ENCODE results near the gene ACVR2B. TPM values are rescaled to one million over a fixed set of nuclear protein-coding genes. Genes with fewer than 3 reads are reported as not detected.

ACVR2B gene
- total RNA-seq, 2 experiments from 2014 or later: 7.0 to 7.6 TPM

DNA sequence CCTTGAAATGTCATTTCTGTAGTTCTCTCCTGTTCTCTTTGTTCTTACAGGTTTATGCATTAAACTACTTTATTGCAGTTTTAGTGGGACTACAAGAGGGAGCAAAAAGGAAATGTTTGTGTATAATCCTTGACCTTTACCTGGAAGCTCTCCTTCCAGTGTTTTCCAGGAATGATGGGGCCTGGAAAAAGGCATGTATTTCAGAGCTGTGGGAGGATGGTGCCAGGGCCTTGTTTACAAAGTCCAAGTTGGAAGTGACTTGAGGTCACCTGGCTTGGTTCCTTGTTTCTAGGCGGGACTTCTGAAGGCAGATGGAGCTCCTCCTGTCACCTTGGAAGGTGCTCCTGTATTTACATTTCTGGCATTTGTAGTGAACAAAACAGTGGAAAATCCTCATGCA lies 15.1 kb downstream of the ACVR2B start:
- no peaks in the 10 kb centered on the region for H3K27me3 Mint-ChIP-seq
- peaks cover 23% of the 10 kb centered on the region for H3K9me3 Mint-ChIP-seq
- no peak overlapping the region for H3K4me3 Mint-ChIP-seq
- ChIA-PET POLR2A (no interaction called here), CTCF (interaction anchor here (1.4 kb wide), 2 partner anchors 12 to 122 kb away, joined by 6 read pairs; partner anchors contain the start of gene XYLB)
- no peaks in the 10 kb centered on the region for H3K4me1 Mint-ChIP-seq
- no peak overlapping the region for H3K27ac Mint-ChIP-seq
- DNase-seq: no peak
- peaks cover 16% of the 10 kb centered on the region for H3K36me3 Mint-ChIP-seq (ENCODE audit: low read depth)

DNA sequence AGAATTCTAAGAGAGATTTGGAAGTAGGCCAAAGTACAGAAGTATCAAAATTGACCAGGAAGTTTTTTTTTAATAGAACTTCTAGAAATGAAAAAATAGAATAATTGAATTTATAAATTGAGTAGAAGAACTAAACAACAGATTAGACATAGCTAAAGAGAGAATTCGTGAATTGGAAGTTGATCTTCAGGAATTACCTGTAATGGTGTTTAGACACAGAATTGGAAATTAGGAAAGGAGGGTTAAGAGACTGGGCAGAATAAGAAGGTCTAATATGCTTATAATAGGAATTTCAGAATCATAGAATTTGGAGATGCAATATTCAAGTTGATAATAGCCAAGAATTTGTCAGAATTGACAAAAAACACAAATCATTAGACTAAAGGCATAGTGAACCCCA lies 16.2 kb downstream of the ACVR2B start:
- H3K4me3 Mint-ChIP-seq: no peak overlapping the region

DNA sequence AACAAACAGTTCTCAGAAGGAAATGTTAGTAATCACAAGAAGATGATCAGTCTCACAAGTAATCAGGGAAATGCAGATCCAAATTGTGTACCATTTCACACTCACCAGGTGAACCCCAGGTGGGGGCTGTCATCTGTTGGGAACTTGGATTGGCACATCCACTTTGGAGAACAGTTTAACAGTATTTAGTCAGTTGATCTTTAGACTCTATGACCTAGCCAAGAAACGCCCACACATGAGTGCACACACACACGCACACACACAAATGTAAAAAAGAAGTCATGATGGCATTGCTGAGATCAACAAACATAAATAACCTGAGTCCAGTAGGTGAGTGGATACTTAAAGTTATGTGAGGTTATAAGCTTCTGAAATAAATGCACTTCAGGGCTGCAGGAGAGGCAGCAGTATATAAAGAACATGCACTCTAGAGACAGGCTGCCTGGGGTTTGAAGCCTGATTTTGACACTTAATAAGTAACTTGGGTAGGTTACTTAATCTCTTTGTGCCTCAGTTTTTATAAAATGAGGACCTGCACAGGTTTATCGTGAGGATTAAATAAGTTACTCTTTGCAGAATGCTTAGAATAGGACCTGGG lies 17.7 kb downstream of the ACVR2B start:
- DNase-seq: no peak
- H3K27ac Mint-ChIP-seq: no peak overlapping the region
- ChIA-PET POLR2A (no interaction called here), CTCF (interaction anchor here (1.0 kb wide), 1 partner anchor 14 kb away, joined by 3 read pairs; no protein-coding TSS in a partner anchor)
- peaks cover 20% of the 10 kb centered on the region for H3K9me3 Mint-ChIP-seq
- H3K4me3 Mint-ChIP-seq: no peak overlapping the region
- no peaks in the 10 kb centered on the region for H3K4me1 Mint-ChIP-seq
- H3K27me3 Mint-ChIP-seq: no peaks in the 10 kb centered on the region
- peaks cover 16% of the 10 kb centered on the region for H3K36me3 Mint-ChIP-seq (ENCODE audit: low read depth)

More for the DNA sequence above, 16.2 kb downstream of the ACVR2B start:
- Mint-ChIP-seq H3K9me3 (peaks cover 23% of the 10 kb centered on the region), H3K36me3 (ENCODE audit: low read depth) (peaks cover 16% of the 10 kb centered on the region), H3K27ac (no peak overlapping the region), H3K4me1 (no peaks in the 10 kb centered on the region), H3K27me3 (no peaks in the 10 kb centered on the region)
- CTCF ChIA-PET: interaction anchor here (1.4 kb wide), 2 partner anchors 11 to 123 kb away, joined by 6 read pairs; partner anchors contain the start of gene XYLB
- no peak for DNase-seq
- POLR2A ChIA-PET: no interaction called here

DNA sequence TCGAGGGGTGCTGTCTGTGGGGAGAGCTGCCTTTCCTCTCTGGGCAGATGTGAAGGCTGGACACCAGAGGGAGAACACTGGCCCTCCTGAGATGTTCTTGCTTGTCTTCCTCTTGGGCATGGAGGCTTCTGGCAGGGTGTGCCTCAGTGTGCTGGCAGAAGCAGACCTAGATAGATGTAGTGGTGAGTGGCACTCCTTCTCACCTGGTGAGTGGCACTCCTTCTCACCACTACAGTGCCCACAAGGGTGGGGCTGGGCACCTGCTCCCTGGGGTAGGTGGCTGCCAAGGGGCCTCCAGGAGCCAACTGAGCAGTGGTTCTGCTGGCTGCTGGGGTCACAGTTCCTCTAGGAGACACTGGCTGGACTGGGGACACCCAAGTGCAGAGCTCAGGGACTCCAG lies 18.7 kb downstream of the ACVR2B start:
- no peak for DNase-seq

DNA sequence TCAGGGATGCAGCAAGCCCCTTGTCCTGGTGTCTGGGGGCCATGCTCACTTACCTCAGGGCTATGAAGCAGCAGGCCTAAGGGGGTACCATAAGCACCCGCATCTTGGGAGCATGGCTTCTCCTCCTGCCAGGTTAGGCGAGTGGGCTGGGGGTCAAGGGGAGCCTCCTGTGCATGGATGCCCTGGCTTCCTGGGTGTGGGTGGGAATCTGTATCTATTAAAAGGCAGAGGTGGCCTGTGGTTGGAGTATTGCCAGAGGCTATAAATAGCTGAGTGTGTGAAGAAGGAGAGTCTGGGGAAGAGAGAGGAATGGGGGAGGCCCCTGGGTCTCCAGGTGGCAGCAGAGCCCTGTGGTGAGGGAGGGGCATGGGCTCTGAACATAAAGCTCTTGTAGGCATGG lies 19.5 kb downstream of the ACVR2B start:
- H3K4me3 Mint-ChIP-seq: no peak overlapping the region
- ChIA-PET CTCF (interaction anchor here (0.7 kb wide), 1 partner anchor 127 kb away, joined by 4 read pairs; the partner anchor contains the start of gene XYLB), POLR2A (no interaction called here)
- DNase-seq: no peak
- no peak overlapping the region for H3K27ac Mint-ChIP-seq
- H3K36me3 Mint-ChIP-seq (ENCODE audit: low read depth): peaks cover 13% of the 10 kb centered on the region
- peaks cover 15% of the 10 kb centered on the region for H3K9me3 Mint-ChIP-seq
- H3K4me1 Mint-ChIP-seq: no peaks in the 10 kb centered on the region
- no peaks in the 10 kb centered on the region for H3K27me3 Mint-ChIP-seq

More for the DNA sequence above, 18.7 kb downstream of the ACVR2B start:
- ChIA-PET CTCF (no interaction called here), POLR2A (no interaction called here)
- Mint-ChIP-seq H3K27ac (no peak overlapping the region), H3K36me3 (ENCODE audit: low read depth) (peaks cover 13% of the 10 kb centered on the region), H3K4me1 (no peaks in the 10 kb centered on the region), H3K4me3 (no peak overlapping the region), H3K27me3 (no peaks in the 10 kb centered on the region), H3K9me3 (peaks cover 17% of the 10 kb centered on the region)

DNA sequence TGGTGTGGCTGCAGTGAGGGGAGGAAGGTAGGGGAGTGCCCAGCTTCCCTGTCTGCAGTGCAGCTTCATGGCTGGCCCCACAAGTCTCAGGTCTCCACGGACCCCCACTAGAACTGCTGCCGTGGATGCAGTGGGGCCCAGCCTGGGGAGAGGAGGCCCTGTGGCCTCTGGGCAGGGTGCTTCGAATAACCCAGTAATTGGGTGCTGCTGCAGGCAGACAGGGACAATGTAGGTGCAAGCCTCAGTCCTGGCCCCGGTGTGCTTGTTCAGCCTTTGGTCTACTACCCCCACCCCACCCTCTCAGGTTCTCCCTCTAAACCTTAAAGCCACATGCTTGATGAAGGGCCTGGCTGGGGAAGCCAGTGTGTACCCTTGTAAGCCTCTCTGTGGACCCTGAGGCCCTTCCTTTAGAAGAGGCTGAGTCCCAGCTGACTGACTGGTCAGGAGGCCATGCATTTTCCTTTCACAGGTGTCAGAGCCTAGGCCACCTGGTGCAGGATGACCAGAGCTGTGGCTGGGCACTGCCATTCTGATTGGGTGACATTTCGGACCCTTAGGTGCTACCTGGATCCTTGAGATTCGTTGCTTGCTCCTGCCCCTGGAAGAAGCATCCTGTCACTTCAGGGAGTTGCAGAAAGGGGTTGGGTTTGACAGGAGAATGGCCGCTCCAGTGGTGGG lies 21.4 kb downstream of the ACVR2B start:
- Mint-ChIP-seq H3K4me3 (no peak overlapping the region), H3K27ac (no peak overlapping the region), H3K27me3 (no peaks in the 10 kb centered on the region), H3K36me3 (ENCODE audit: low read depth) (peaks cover 7% of the 10 kb centered on the region), H3K4me1 (no peaks in the 10 kb centered on the region), H3K9me3 (no peaks in the 10 kb centered on the region)
- ChIA-PET CTCF (no interaction called here), POLR2A (no interaction called here)
- DNase-seq: no peak

DNA sequence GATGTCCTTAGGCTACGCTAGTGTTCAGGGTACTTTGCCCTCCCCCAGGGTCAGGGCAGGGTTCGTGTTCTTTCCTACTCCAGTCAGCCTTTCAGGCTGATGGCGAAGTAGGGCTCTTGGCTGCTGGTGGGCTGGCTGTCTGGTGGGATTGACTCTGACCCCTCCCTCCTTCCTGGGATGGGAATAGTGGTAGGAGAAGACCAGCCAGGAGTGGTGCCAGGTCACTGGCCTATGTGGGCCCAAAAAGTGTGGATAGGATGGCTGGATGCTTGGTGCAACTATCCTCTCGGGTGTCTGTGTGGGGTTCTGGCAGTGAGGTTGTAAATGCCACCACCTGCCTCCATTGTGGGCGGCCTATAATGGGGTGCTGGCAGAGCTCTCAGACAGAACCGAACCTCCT lies 22.0 kb downstream of the ACVR2B start:
- Mint-ChIP-seq H3K27me3 (no peaks in the 10 kb centered on the region), H3K9me3 (no peaks in the 10 kb centered on the region), H3K27ac (no peak overlapping the region), H3K36me3 (ENCODE audit: low read depth) (peaks cover 5% of the 10 kb centered on the region), H3K4me1 (no peaks in the 10 kb centered on the region), H3K4me3 (no peak overlapping the region)
- ChIA-PET POLR2A (no interaction called here), CTCF (no interaction called here)
- no peak for DNase-seq

DNA sequence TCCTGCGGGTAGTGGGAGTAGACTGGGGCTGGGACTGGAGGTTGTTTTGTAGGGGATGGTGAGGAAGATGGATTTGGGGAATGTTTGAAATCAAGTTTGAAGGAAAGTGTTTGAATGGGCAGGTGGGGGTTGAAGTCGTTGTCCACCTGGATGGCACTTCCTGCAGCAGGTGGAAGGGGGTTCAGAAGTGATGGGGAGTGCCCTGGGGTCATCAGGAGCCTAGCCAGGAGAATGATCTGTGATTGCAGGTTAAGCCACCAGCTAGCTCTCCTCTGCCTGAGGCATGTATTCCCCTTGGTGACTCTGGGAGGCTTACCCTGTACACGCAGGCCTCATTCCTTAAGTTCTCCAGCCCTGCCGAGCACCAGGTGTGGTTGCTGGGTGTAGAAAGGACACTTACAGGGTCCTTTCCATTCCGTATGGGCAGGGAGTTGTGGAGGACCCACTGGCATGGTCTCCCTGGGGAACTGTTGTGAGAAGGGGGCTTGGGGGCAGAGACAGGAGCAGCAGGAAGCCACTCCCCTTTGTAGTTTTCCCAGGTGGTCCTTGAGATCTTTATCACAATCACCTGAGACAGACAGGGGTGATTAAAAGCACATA lies 22.6 kb downstream of the ACVR2B start:
- no peak for DNase-seq
- Mint-ChIP-seq H3K27me3 (no peaks in the 10 kb centered on the region), H3K9me3 (no peaks in the 10 kb centered on the region), H3K27ac (no peak overlapping the region), H3K4me1 (no peaks in the 10 kb centered on the region), H3K4me3 (no peak overlapping the region), H3K36me3 (ENCODE audit: low read depth) (peaks cover 5% of the 10 kb centered on the region)
- CTCF ChIA-PET: interaction anchor here (1.0 kb wide), 1 partner anchor 130 kb away, joined by 3 read pairs; the partner anchor contains the start of gene XYLB
- POLR2A ChIA-PET: no interaction called here

DNA sequence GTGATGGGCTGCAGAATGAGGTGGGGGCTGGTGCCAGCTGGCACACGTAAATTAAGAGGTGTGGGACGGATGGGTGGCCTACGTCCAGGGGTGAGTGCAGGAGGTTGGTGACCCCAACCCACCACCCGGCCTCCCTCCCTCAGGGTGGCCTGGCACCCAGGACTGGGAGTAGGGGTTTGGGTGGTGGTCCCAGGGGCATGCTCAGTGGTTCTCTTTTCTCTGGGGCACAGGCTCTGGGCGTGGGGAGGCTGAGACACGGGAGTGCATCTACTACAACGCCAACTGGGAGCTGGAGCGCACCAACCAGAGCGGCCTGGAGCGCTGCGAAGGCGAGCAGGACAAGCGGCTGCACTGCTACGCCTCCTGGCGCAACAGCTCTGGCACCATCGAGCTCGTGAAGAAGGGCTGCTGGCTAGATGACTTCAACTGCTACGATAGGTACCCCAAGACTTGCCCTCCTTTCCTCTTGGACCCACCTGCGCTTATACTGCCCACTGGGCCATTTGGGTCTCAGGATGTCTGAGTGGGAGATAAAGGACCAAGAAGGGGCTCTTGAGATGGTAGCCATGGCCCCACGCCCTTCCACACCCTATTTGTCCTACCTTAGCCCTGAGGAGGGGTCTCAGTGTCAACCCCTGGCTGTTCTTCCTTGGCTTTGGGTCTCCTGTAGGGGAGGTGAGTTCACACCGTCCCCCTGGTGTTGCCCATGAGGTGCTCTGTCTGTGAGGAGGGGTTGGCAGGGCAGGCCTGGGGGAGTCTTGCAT lies 23.5 kb downstream of the ACVR2B start:
- Mint-ChIP-seq H3K9me3 (no peaks in the 10 kb centered on the region), H3K36me3 (ENCODE audit: low read depth) (peaks cover 9% of the 10 kb centered on the region), H3K27me3 (no peaks in the 10 kb centered on the region), H3K4me3 (no peak overlapping the region), H3K4me1 (no peaks in the 10 kb centered on the region), H3K27ac (no peak overlapping the region)
- DNase-seq: no peak
- CTCF ChIA-PET: interaction anchor here (1.0 kb wide), 1 partner anchor 131 kb away, joined by 3 read pairs; the partner anchor contains the start of gene XYLB
- POLR2A ChIA-PET: no interaction called here

DNA sequence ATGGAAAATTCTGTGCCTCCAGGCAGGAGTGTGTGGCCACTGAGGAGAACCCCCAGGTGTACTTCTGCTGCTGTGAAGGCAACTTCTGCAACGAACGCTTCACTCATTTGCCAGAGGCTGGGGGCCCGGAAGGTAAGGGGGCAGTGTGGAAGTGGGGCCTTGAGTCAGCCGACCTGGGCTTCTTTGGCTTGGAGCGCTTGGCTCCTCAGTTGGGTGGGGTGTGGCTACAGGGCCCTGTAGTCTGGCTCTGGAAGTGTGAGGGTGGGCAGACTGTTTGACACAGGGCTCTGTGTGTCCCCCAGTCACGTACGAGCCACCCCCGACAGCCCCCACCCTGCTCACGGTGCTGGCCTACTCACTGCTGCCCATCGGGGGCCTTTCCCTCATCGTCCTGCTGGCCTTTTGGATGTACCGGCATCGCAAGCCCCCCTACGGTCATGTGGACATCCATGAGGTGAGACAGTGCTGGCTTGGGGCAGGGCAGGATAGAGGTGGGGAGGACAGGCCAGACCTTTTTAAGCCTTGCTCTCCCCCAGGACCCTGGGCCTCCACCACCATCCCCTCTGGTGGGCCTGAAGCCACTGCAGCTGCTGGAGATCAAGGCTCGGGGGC lies 24.3 kb downstream of the ACVR2B start:
- no peak for DNase-seq
- no peaks in the 10 kb centered on the region for H3K9me3 Mint-ChIP-seq
- H3K27ac Mint-ChIP-seq: no peak overlapping the region
- H3K4me1 Mint-ChIP-seq: no peaks in the 10 kb centered on the region
- H3K4me3 Mint-ChIP-seq: no peak overlapping the region
- ChIA-PET POLR2A (interaction anchor here (0.5 kb wide), 1 partner anchor 131 kb away, joined by 3 read pairs; the partner anchor contains the start of gene XYLB), CTCF (interaction anchor here (0.6 to 6.1 kb wide), 4 partner anchors 18 to 360 kb away, joined by 3 to 90 read pairs (median 14); partner anchors contain the start of genes EXOG and XYLB)
- peaks cover 9% of the 10 kb centered on the region for H3K36me3 Mint-ChIP-seq (ENCODE audit: low read depth)
- no peaks in the 10 kb centered on the region for H3K27me3 Mint-ChIP-seq

DNA sequence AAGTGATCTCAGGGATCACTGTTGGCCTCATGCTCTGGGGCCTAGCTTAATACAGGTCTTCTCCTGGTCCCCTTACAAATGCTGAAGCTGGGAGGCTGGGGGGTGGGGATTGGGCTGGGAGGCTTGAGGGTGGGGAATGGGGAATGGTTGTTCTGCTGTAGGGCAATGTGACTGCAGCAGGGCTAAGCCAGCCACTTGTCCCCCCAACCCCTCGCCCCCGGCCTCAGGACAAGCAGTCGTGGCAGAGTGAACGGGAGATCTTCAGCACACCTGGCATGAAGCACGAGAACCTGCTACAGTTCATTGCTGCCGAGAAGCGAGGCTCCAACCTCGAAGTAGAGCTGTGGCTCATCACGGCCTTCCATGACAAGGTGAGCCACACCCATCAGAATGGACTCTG lies 25.2 kb downstream of the ACVR2B start:
- DNase-seq: no peak
- H3K27me3 Mint-ChIP-seq: no peaks in the 10 kb centered on the region
- no peaks in the 10 kb centered on the region for H3K9me3 Mint-ChIP-seq
- H3K36me3 Mint-ChIP-seq (ENCODE audit: low read depth): peaks cover 12% of the 10 kb centered on the region
- ChIA-PET POLR2A (no interaction called here), CTCF (interaction anchor here (0.6 to 6.1 kb wide), 4 partner anchors 17 to 361 kb away, joined by 3 to 90 read pairs (median 14); partner anchors contain the start of genes EXOG and XYLB)
- no peak overlapping the region for H3K27ac Mint-ChIP-seq
- no peak overlapping the region for H3K4me3 Mint-ChIP-seq
- H3K4me1 Mint-ChIP-seq: no peaks in the 10 kb centered on the region

DNA sequence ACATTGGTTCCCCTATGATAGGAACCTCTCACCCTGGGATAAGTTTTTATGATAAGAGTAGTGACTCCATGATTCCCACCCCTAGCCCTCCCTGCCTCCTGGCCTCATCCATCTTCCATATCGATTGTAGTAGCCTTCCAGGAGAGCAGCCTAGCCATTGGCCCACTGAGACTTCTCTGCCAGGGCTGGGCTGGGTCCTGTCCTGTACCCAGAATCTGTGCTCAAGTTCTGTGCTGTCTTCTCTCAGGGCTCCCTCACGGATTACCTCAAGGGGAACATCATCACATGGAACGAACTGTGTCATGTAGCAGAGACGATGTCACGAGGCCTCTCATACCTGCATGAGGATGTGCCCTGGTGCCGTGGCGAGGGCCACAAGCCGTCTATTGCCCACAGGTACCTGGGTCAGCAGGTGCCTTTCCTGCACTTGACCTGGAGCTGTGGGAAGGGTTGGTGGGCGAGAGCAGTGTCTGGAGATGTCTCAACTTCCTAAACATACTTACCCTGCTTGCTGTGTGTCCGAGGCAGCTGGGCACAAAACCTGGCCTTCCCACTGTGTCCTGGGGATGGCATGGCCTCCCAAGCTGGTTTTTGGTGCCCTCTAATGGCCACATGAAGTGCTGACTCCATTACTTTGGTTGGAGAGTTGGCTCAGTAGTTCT lies 25.9 kb downstream of the ACVR2B start:
- Mint-ChIP-seq H3K4me3 (no peak overlapping the region), H3K36me3 (ENCODE audit: low read depth) (peaks cover 12% of the 10 kb centered on the region), H3K4me1 (no peaks in the 10 kb centered on the region), H3K9me3 (no peaks in the 10 kb centered on the region), H3K27ac (no peak overlapping the region), H3K27me3 (no peaks in the 10 kb centered on the region)
- POLR2A ChIA-PET: interaction anchor here (1.0 kb wide), 1 partner anchor 17 kb away, joined by 3 read pairs; the partner anchor contains the start of gene EXOG
- peak; percentile 58 for DNase-seq
- CTCF ChIA-PET: interaction anchor here (0.8 to 6.1 kb wide), 13 partner anchors 16 to 624 kb away, joined by 3 to 90 read pairs (median 5); partner anchors contain the start of genes EXOG and XYLB
